HEK293 (cell line): ENCODE data around the gene IGFALS.

Experiments used
- CTCF ChIA-PET: fragments of 350-600 bp; formaldehyde crosslinking; extraction: SDS; loops from one replicate; lab custom pipeline; 2021; ENCODE audit warnings: antibody characterized with exemption; lab: Yijun Ruan, JAX
- POLR2A ChIA-PET: fragments of 300-600 bp; formaldehyde crosslinking; extraction: SDS; loops from one replicate; lab custom pipeline; 2020; ENCODE audit warnings: antibody characterized with exemption, inconsistent platforms; lab: Yijun Ruan, JAX
- H3K27ac ChIP-seq: fragments of 200-500 bp; sonication (Bioruptor generic); 2 replicates; pipeline ENCODE4 v1.5.1; 2014; ENCODE audit warnings: low read depth, low read length, control low read depth, inconsistent platforms; ENCODE audit errors: extremely low read depth
- H3K36me3 ChIP-seq, 2 experiments: fragments of 200-500 bp in 1 of 2; sonication (Bioruptor generic) in 1 of 2; 1 replicate in 1 of 2; 2 replicates in 1 of 2; pipeline ENCODE4 v1.5.1; 2014 to 2017; ENCODE audit warnings: inconsistent platforms in 2 of 2, low read length in 2 of 2; ENCODE audit not compliant: control insufficient read depth in 2 of 2, insufficient read depth in 1 of 2
- H3K4me1 ChIP-seq: fragments of 200-500 bp; sonication (Bioruptor generic); 2 replicates; pipeline ENCODE4 v1.5.1; 2014; ENCODE audit warnings: mild to moderate bottlenecking, low read length, inconsistent platforms; ENCODE audit not compliant: control insufficient read depth, insufficient read depth
- H3K4me3 ChIP-seq: 2 replicates; pipeline ENCODE4 v1.5.1; 2011; ENCODE audit warnings: low read depth, mild to moderate bottlenecking, control low read depth, low read length, moderate library complexity
- H3K9me3 ChIP-seq: fragments of 200-500 bp; sonication (Bioruptor generic); 2 replicates; pipeline ENCODE4 v1.5.1; 2014; ENCODE audit warnings: low read depth, low read length, inconsistent platforms; ENCODE audit not compliant: control insufficient read depth, insufficient read depth
- BCL6B ChIP-seq: fragments of 450-650 bp; formaldehyde crosslinking; IDR thresholded peaks from 2 replicates; pipeline ENCODE4 v1.5.1; 2017; ENCODE audit warnings: missing biosample characterization, missing genetic modification characterization
- GLI4 ChIP-seq: fragments of 450-650 bp; formaldehyde crosslinking; IDR thresholded peaks from 2 replicates; pipeline ENCODE4 v1.5.1; 2016; ENCODE audit warnings: missing biosample characterization, missing genetic modification characterization
- GLIS1 ChIP-seq: fragments of 450-650 bp; formaldehyde crosslinking; IDR thresholded peaks from 2 replicates; pipeline ENCODE4 v1.5.1; 2016; ENCODE audit warnings: missing biosample characterization, missing genetic modification characterization
- HOXC10 ChIP-seq: sonication (generic); formaldehyde crosslinking; IDR thresholded peaks from 2 replicates; pipeline ENCODE4 v1.8.1; 2023; ENCODE audit warnings: mild to moderate bottlenecking, missing genetic modification reagents
- OVOL3 ChIP-seq: fragments of 450-650 bp; formaldehyde crosslinking; IDR thresholded peaks from 2 replicates; pipeline ENCODE4 v1.5.1; 2016; ENCODE audit warnings: missing biosample characterization, missing genetic modification characterization
- ZBTB1 ChIP-seq: fragments of 450-650 bp; formaldehyde crosslinking; IDR thresholded peaks from 2 replicates; pipeline ENCODE4 v1.5.1; 2016; ENCODE audit warnings: missing biosample characterization, missing genetic modification characterization
- ZBTB10 ChIP-seq: fragments of 450-650 bp; formaldehyde crosslinking; IDR thresholded peaks from 2 replicates; pipeline ENCODE4 v1.5.1; 2016; ENCODE audit warnings: missing biosample characterization, missing genetic modification characterization
- ZEB2 ChIP-seq: fragments of 450-650 bp; formaldehyde crosslinking; IDR thresholded peaks from 2 replicates; pipeline ENCODE4 v1.5.1; 2016; ENCODE audit warnings: missing biosample characterization, missing genetic modification characterization
- ZNF366 ChIP-seq: fragments of 450-650 bp; formaldehyde crosslinking; conservative IDR thresholded peaks from 2 replicates; pipeline ENCODE4 v1.5.1; 2016; ENCODE audit warnings: missing biosample characterization, missing genetic modification characterization
- ZNF544 ChIP-seq: fragments of 450-650 bp; formaldehyde crosslinking; IDR thresholded peaks from 2 replicates; pipeline ENCODE4 v1.5.0; 2017; ENCODE audit warnings: missing biosample characterization, missing genetic modification characterization
- ZNF747 ChIP-seq: fragments of 450-650 bp; formaldehyde crosslinking; IDR thresholded peaks from 2 replicates; pipeline ENCODE4 v1.5.1; 2016; ENCODE audit warnings: missing biosample characterization, missing genetic modification characterization
- ZNF785 ChIP-seq: fragments of 450-650 bp; formaldehyde crosslinking; IDR thresholded peaks from 2 replicates; pipeline ENCODE4 v1.5.1; 2016; ENCODE audit warnings: missing biosample characterization, missing genetic modification characterization
- ZNF843 ChIP-seq: fragments of 450-650 bp; formaldehyde crosslinking; IDR thresholded peaks from 2 replicates; pipeline ENCODE4 v1.5.1; 2016; ENCODE audit warnings: missing biosample characterization, missing genetic modification characterization
- TF ChIP-seq, protein P1 (sequence below): fragments of 450-650 bp; formaldehyde crosslinking; IDR thresholded peaks from 2 replicates; pipeline ENCODE4 v1.5.1; 2016; ENCODE audit warnings: missing biosample characterization, missing genetic modification characterization
- TF ChIP-seq, protein P2 (sequence below): fragments of 450-650 bp; formaldehyde crosslinking; IDR thresholded peaks from 2 replicates; pipeline ENCODE4 v1.5.1; 2016; ENCODE audit warnings: missing biosample characterization, missing genetic modification characterization, borderline replicate concordance

Gene IGFALS

DNA sequence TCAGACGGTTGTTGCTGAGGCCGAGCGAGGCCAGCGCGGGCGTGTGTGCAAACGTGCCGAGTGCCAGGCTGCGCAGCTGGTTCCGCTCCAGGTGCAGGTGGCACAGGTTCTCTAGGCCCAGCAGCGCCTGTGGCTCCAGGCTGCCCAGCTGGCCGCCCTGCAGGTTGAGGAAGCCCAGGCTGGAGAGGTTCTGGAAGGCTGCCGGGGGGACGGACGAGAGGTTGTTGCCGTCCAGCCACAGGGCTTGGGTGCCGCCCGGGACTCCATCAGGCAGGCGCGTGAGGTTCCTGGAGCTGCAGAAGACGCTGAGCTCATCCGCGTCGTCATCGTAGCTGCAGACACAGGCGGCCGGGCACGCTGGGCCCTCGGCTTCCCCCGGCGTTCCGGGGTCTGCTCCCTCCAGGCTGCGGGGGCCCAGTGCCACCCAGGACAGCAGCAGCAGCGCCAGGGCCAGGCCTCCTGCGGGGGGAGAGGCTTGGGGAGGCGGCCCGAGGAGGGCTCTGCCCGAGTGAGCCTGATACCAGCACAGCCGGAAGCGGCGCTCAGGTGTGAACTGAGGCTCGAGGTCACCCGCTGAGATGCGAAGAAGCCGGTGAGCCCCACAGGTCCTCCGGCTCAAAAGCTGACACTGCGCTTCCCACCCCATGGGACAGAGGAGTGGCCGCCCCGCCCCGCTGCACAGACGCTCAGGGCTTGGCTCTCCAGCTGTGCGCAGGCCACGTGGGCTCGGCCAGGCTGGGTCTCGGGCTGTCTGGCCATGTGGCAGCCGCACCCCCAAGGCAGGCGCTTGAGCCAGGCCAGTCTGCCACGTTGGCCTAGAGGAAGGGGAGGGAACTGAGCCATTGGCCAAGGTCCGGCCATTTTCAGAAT lies 1.3 kb downstream of the IGFALS start:
- Histone ChIP-seq H3K4me3 (no peak overlapping the region), H3K4me1 (no peaks in the 10 kb centered on the region), H3K9me3 (no peaks in the 10 kb centered on the region), H3K27ac (no peak overlapping the region), H3K36me3 (peaks cover 0 to 33% of the 10 kb centered on the region in 2 experiments; a peak in 2 of 3 replicates)
- ChIA-PET POLR2A (interaction anchor here (0.9 to 3.8 kb wide), 2 partner anchors 10 to 173 kb away, joined by 3 to 19 read pairs; partner anchors contain the start of genes NUBP2, RPS2 and SPSB3), CTCF (no interaction called here)
- TF ChIP-seq, protein P1, sequence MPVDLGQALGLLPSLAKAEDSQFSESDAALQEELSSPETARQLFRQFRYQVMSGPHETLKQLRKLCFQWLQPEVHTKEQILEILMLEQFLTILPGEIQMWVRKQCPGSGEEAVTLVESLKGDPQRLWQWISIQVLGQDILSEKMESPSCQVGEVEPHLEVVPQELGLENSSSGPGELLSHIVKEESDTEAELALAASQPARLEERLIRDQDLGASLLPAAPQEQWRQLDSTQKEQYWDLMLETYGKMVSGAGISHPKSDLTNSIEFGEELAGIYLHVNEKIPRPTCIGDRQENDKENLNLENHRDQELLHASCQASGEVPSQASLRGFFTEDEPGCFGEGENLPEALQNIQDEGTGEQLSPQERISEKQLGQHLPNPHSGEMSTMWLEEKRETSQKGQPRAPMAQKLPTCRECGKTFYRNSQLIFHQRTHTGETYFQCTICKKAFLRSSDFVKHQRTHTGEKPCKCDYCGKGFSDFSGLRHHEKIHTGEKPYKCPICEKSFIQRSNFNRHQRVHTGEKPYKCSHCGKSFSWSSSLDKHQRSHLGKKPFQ (tag by site-specific recombination), result 0 out of 2 replicates have a peak, but pooled peaks have one; percentile 21
- TF ChIP-seq ZNF843 (tag by site-specific recombination), result no peak

DNA sequence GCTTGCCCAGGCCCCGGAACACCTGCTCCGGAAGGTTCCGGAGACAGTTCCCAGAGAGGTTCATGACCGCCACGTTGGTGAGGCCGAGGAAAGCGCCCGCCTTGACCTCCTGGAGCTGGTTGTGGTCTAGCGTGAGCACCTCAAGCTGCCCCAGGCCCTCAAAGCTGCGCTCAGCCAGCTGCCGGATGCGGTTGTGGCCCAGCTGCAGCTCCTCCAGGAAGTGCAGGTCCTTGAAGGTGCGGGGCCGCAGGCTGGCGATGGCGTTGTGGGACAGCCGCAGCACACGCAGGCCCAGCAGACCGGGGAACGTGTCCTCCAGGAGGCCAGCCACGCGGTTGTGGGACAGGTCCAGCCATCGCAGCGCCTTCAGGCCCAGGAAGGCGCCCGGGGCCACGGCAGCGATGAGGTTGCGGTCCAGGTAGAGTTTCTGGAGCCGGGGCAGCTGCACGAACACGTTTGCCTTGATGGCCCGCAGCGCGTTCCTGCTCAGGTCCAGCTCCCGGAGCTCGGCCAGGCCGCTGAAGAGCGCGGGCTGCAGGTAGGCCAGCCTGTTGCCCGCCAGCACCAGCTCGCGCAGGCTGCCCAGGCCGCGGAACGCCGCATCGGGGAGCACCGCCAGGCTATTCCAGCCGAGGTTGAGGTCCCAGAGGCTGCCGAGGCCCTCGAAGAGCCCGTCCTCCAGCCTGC lies 2.1 kb downstream of the IGFALS start:
- H3K4me3 ChIP-seq, result no peak overlapping the region
- POLR2A ChIA-PET, result interaction anchor here (0.8 to 3.8 kb wide), 3 partner anchors 9 to 173 kb away, joined by 3 to 19 read pairs (median 3); partner anchors contain the start of genes NUBP2, RPS2 and SPSB3
- no peaks in the 10 kb centered on the region for H3K4me1 ChIP-seq
- CTCF ChIA-PET, result no interaction called here
- H3K27ac ChIP-seq, result no peak overlapping the region
- TF ChIP-seq ZNF747 (tag by site-specific recombination), result no peak
- TF ChIP-seq ZNF544 (tag by site-specific recombination), result no peak
- TF ChIP-seq BCL6B (tag by site-specific recombination), result no peak
- TF ChIP-seq, protein P2, sequence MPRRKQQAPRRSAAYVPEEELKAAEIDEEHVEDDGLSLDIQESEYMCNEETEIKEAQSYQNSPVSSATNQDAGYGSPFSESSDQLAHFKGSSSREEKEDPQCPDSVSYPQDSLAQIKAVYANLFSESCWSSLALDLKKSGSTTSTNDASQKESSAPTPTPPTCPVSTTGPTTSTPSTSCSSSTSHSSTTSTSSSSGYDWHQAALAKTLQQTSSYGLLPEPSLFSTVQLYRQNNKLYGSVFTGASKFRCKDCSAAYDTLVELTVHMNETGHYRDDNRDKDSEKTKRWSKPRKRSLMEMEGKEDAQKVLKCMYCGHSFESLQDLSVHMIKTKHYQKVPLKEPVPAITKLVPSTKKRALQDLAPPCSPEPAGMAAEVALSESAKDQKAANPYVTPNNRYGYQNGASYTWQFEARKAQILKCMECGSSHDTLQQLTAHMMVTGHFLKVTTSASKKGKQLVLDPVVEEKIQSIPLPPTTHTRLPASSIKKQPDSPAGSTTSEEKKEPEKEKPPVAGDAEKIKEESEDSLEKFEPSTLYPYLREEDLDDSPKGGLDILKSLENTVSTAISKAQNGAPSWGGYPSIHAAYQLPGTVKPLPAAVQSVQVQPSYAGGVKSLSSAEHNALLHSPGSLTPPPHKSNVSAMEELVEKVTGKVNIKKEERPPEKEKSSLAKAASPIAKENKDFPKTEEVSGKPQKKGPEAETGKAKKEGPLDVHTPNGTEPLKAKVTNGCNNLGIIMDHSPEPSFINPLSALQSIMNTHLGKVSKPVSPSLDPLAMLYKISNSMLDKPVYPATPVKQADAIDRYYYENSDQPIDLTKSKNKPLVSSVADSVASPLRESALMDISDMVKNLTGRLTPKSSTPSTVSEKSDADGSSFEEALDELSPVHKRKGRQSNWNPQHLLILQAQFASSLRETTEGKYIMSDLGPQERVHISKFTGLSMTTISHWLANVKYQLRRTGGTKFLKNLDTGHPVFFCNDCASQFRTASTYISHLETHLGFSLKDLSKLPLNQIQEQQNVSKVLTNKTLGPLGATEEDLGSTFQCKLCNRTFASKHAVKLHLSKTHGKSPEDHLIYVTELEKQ (tag by site-specific recombination), result no peak
- no peak for TF ChIP-seq HOXC10 (CRISPR knock-in tag)
- no peak for TF ChIP-seq ZNF785 (tag by site-specific recombination)
- no peak for TF ChIP-seq GLIS1 (tag by site-specific recombination)
- no peak for TF ChIP-seq ZBTB1 (tag by site-specific recombination)
- TF ChIP-seq ZBTB10, result no peak
- TF ChIP-seq ZNF366, result no peak
- no peak for TF ChIP-seq OVOL3
- no peak for TF ChIP-seq ZEB2 (tag by site-specific recombination)
- TF ChIP-seq GLI4 (tag by site-specific recombination), result no peak
- H3K9me3 ChIP-seq, result no peaks in the 10 kb centered on the region
- peaks cover 0 to 41% of the 10 kb centered on the region in 2 experiments; a peak in 2 of 3 replicates for H3K36me3 ChIP-seq
